ENCODE data around the gene EXPH5. TPM values are rescaled to one million over a fixed set of nuclear protein-coding genes. Genes with fewer than 3 reads are reported as not detected.

EXPH5 gene
- total and polyA plus RNA-seq, 7 donors, result 0.36 to 2.4 (median 0.55) TPM

- DNase-seq, result no peak
- Histone ChIP-seq H3K27ac (no peak overlapping the region), H3K4me1 (no peaks in the 10 kb centered on the region), H3K9me3 (no peaks in the 10 kb centered on the region), H3K36me3 (peaks cover 10 to 89% (median 18%) of the 10 kb centered on the region in 4 donors), H3K4me3 (no peak overlapping the region), H3K27me3 (no peaks in the 10 kb centered on the region)
- no peak for TF ChIP-seq EP300 (IDR thresholded peaks at IDR 0.05)
- no peak for TF ChIP-seq CTCF (IDR thresholded peaks at IDR 0.05)
- TF ChIP-seq POLR2AphosphoS5 (IDR thresholded peaks at IDR 0.05), result no peak
- TF ChIP-seq POLR2A (IDR thresholded peaks at IDR 0.05), result no peak
- intact Hi-C loops (cut with DNase I), result no loop called here
These were observed 110.4 kb downstream of the EXPH5 start for GRCh38 chr11:108483163-108483562.

GRCh38 chr11:108474664-108475463, 118.7 kb downstream of the EXPH5 start:
- WGBS, 2 donors, result 80 to 92% methylated on average over 11 of the region's 11 CpGs
- intact Hi-C loops (cut with DNase I), result no loop called here
- Histone ChIP-seq H3K27me3 (no peaks in the 10 kb centered on the region), H3K36me3 (peaks cover 5 to 61% (median 15%) of the 10 kb centered on the region in 4 donors), H3K4me1 (no peaks in the 10 kb centered on the region), H3K4me3 (no peak overlapping the region), H3K27ac (no peak overlapping the region), H3K9me3 (no peaks in the 10 kb centered on the region)
- no peak for DNase-seq
- no peak for TF ChIP-seq EP300 (IDR thresholded peaks at IDR 0.05)
- TF ChIP-seq CTCF (IDR thresholded peaks at IDR 0.05), result no peak
- TF ChIP-seq POLR2AphosphoS5 (IDR thresholded peaks at IDR 0.05), result no peak
- TF ChIP-seq POLR2A (IDR thresholded peaks at IDR 0.05), result no peak

- TF ChIP-seq CTCF (IDR thresholded peaks at IDR 0.05), result no peak
- TF ChIP-seq POLR2A (IDR thresholded peaks at IDR 0.05), result no peak
- no peak for TF ChIP-seq EP300 (IDR thresholded peaks at IDR 0.05)
- TF ChIP-seq POLR2AphosphoS5 (IDR thresholded peaks at IDR 0.05), result no peak
- no peak for DNase-seq
- H3K36me3 ChIP-seq, result peaks cover 5 to 46% (median 14%) of the 10 kb centered on the region in 4 donors
- intact Hi-C loops (cut with DNase I), result no loop called here
- H3K9me3 ChIP-seq, result no peaks in the 10 kb centered on the region
- H3K27me3 ChIP-seq, result no peaks in the 10 kb centered on the region
- H3K4me1 ChIP-seq, result peaks cover 0 to 5% (median 0%) of the 10 kb centered on the region in 4 donors
- H3K27ac ChIP-seq, result no peak overlapping the region
- no peak overlapping the region for H3K4me3 ChIP-seq
- WGBS, 2 donors, result 96 to 99% methylated on average over 1 of the region's 1 CpG
These were observed 120.9 kb downstream of the EXPH5 start for GRCh38 chr11:108472681-108473080.

- Histone ChIP-seq H3K4me3 (no peak overlapping the region), H3K4me1 (peaks cover 0 to 11% (median 0%) of the 10 kb centered on the region in 4 donors), H3K36me3 (peaks cover 0 to 4% (median 0%) of the 10 kb centered on the region in 4 donors), H3K27ac (peak overlapping the region in 1 of 4 donors; percentile 97), H3K9me3 (no peaks in the 10 kb centered on the region), H3K27me3 (no peaks in the 10 kb centered on the region)
- DNase-seq, result no peak
- WGBS, 2 donors, result 88 to 92% methylated on average over 1 of the region's 1 CpG
- intact Hi-C loops (cut with DNase I), result loop anchor here (5.0 kb wide), 1 partner anchor 351 kb away; no protein-coding TSS in a partner anchor
- TF ChIP-seq CTCF (IDR thresholded peaks at IDR 0.05), result no peak
These were observed 125.1 kb downstream of the EXPH5 start for GRCh38 chr11:108468478-108468864.

Data from sigmoid colon (tissue), 7 donors.